Heart left ventricle (tissue), 13 donors: ENCODE data around the gene SORCS2.

Experiments
- CTCF ChIP-seq, 12 donors: fragments of 200-600 bp; sonication (generic) in 4 of 12; IDR thresholded peaks; one replicate each; pipeline versions ENCODE4 v1.5.0 to v1.8.0; 2018 to 2022; ENCODE audit warnings: antibody characterized with exemption in 12 of 12, mild to moderate bottlenecking in 5 of 12
- POLR2A ChIP-seq, 2 donors: fragments of 450-650 bp; IDR thresholded peaks; one replicate each; pipeline ENCODE4 v1.6.1; 2017; ENCODE audit warnings: antibody characterized with exemption in 2 of 2, mild to moderate bottlenecking in 2 of 2, moderate library complexity in 2 of 2
- donor health status: ischemic (EF 13 %, LVEDD 7.1; RV severe dilation, severe dysfunction).
- donor health status: DM: no; HTN: yes; CAD: no.
- donor health status: DM: no; HTN: no; CAD: no.
- donor health status: ischemic (EF 25% LVEDD 6.9; RV normal size, moderate dysfunction).
- donor health status: ischemic (EF 25% LVEDD 5.7; RV mildly dilated, moderate dysfunction).
- donor health status: ischemic (EF 35%, LVEDD 5.7; RV mildly dilated, moderate dysfunction).
- donor health status: nonischemic (EF 11% LVEDD 7.7; RV severe dilation, severe dysfunction).
- donor health status: DM: yes; HTN: yes; CAD: no.
- donor health status: PGD.
- donor health status: ischemic (EF 29% LVEDD 5.4; RV normal size, mild dysfunction).
- donor health status: nonischemic (EF 23%, LVEDD 6.1; RV moderate dilation, normal function).

- TF ChIP-seq CTCF (IDR thresholded peaks at IDR 0.05) = no peak
- no peak for TF ChIP-seq POLR2A (IDR thresholded peaks at IDR 0.05)
These were observed 524.8 kb downstream of the SORCS2 start for GRCh38 chr4:7717161-7717560.
